Neural cell (in vitro differentiated cells): ENCODE measurements around the gene SLC37A1. TPM values are rescaled to one million over a fixed set of nuclear protein-coding genes. Genes with fewer than 3 reads are reported as not detected.

Experiments
- H2AFZ ChIP-seq: fragments of 200-600, 300-800 bp; sonication (generic), shearing (Covaris generic); 2 replicates; pipeline ENCODE4 v1.6.0; 2014; ENCODE audit warnings: low read depth, mild to moderate bottlenecking, antibody characterized with exemption, low read length, moderate library complexity
- H3F3A ChIP-seq: fragments of 200-600 bp; shearing (Covaris generic); 2 replicates; pipeline ENCODE4 v1.6.1; 2016; ENCODE audit warnings: mild to moderate bottlenecking, moderate library complexity, mixed read lengths, antibody characterized with exemption, low read length; ENCODE audit not compliant: insufficient read depth, poor library complexity, severe bottlenecking
- H3K27ac ChIP-seq: fragments of 200-600, 300-800 bp; sonication (generic), shearing (Covaris generic); 2 replicates; pipeline ENCODE4 v1.5.1; 2014; ENCODE audit warnings: mild to moderate bottlenecking, low read length, moderate library complexity
- H3K27me3 ChIP-seq: fragments of 300-800, 200-600 bp; sonication (generic), shearing (Covaris generic); 2 replicates; pipeline ENCODE4 v1.6.0; 2014; ENCODE audit warnings: mild to moderate bottlenecking, low read depth, low read length, moderate library complexity; ENCODE audit not compliant: insufficient read depth
- H3K36me3 ChIP-seq: fragments of 300-800, 200-600 bp; sonication (generic), shearing (Covaris generic); 2 replicates; pipeline ENCODE4 v1.5.1; 2014; ENCODE audit warnings: mild to moderate bottlenecking, antibody characterized with exemption, low read length, moderate library complexity; ENCODE audit not compliant: insufficient read depth
- H3K4me2 ChIP-seq: fragments of 300-800, 200-600 bp; sonication (generic), shearing (Covaris generic); 2 replicates; pipeline ENCODE4 v1.6.0; 2014; ENCODE audit warnings: mild to moderate bottlenecking, low read length
- H3K4me3 ChIP-seq: fragments of 300-800, 200-600 bp; sonication (generic), shearing (Covaris generic); 2 replicates; pipeline ENCODE4 v1.5.1; 2014; ENCODE audit warnings: mild to moderate bottlenecking, low read length, moderate library complexity
- H3K79me2 ChIP-seq: fragments of 200-600 bp; shearing (Covaris generic); replicated peaks from 2 replicates; pipeline ENCODE4 v1.6.0; 2014; ENCODE audit warnings: mild to moderate bottlenecking, low read length, moderate library complexity; ENCODE audit not compliant: insufficient read depth
- H3K9ac ChIP-seq: fragments of 300-800, 200-600 bp; sonication (generic), shearing (Covaris generic); 2 replicates; pipeline ENCODE4 v1.6.1; 2016; ENCODE audit warnings: mild to moderate bottlenecking, low read length, mixed read lengths
- H3K9me2 ChIP-seq: fragments of 200-600 bp; shearing (Covaris generic); 2 replicates; pipeline ENCODE4 v1.6.1; 2016; ENCODE audit warnings: mild to moderate bottlenecking, low read length, mixed read lengths; ENCODE audit not compliant: insufficient read depth
- H3K9me3 ChIP-seq: fragments of 200-600, 300-800 bp; sonication (generic), shearing (Covaris generic); 2 replicates; pipeline ENCODE4 v1.6.1; 2016; ENCODE audit warnings: mild to moderate bottlenecking, mixed run types, low read length, moderate library complexity, mixed read lengths
- H4K20me1 ChIP-seq: fragments of 200-600 bp; shearing (Covaris generic); 2 replicates; pipeline ENCODE4 v1.6.1; 2016; ENCODE audit warnings: mild to moderate bottlenecking, mixed run types; ENCODE audit not compliant: insufficient read depth
- EP300 ChIP-seq: fragments of 450-650 bp; conservative IDR thresholded peaks from 2 replicates; pipeline ENCODE4 v1.6.1; 2014; ENCODE audit warnings: antibody characterized with exemption, mild to moderate bottlenecking, moderate library complexity; ENCODE audit not compliant: poor library complexity, severe bottlenecking
- EZH2 ChIP-seq: fragments of 200-600, 300-800 bp; shearing (Covaris generic), sonication (generic); IDR thresholded peaks from 2 replicates; pipeline ENCODE4 v1.6.1; 2014; ENCODE audit warnings: antibody characterized with exemption, low read length, borderline replicate concordance, mild to moderate bottlenecking; ENCODE audit not compliant: insufficient read depth, poor library complexity, severe bottlenecking
- MXI1 ChIP-seq: fragments of 450-650 bp; conservative IDR thresholded peaks from 2 replicates; pipeline ENCODE4 v1.6.1; 2014; ENCODE audit warnings: antibody characterized with exemption, mild to moderate bottlenecking; ENCODE audit not compliant: poor library complexity, severe bottlenecking
- POLR2AphosphoS5 ChIP-seq: IDR thresholded peaks from 2 replicates; pipeline ENCODE4 v1.6.1; 2012
- RAD21 ChIP-seq: fragments of 450-650 bp; conservative IDR thresholded peaks from 2 replicates; pipeline ENCODE4 v1.6.1; 2014; ENCODE audit warnings: antibody characterized with exemption, mild to moderate bottlenecking, moderate library complexity
- SMC3 ChIP-seq: fragments of 450-650 bp; conservative IDR thresholded peaks from 2 replicates; pipeline ENCODE4 v1.6.1; 2014; ENCODE audit warnings: antibody characterized with exemption, mild to moderate bottlenecking, moderate library complexity; ENCODE audit not compliant: poor library complexity
- TAF1 ChIP-seq: IDR thresholded peaks from 2 replicates; pipeline ENCODE4 v1.6.1; 2012; ENCODE audit warnings: low read depth
- polyA plus RNA-seq: library from polyadenylated mRNA; depleted of rRNA; stranded (reverse); fragments of >200 nt; gene quantifications from 2 replicates; pipeline ENCODE4 v1.2.3, GENCODE V29; 2014
- TF ChIP-seq, protein P1 (sequence below): IDR thresholded peaks from 2 replicates; pipeline ENCODE4 v1.6.1; 2012; ENCODE audit warnings: borderline replicate concordance
- TF ChIP-seq, protein P2 (sequence below): fragments of 450-650 bp; IDR thresholded peaks from 2 replicates; pipeline ENCODE4 v1.5.1; 2014; ENCODE audit warnings: antibody characterized with exemption, mild to moderate bottlenecking, moderate library complexity; ENCODE audit not compliant: poor library complexity, severe bottlenecking

SLC37A1 gene
- polyA plus RNA-seq, 1 donor from 2014 or later: 60.7 TPM

DNA sequence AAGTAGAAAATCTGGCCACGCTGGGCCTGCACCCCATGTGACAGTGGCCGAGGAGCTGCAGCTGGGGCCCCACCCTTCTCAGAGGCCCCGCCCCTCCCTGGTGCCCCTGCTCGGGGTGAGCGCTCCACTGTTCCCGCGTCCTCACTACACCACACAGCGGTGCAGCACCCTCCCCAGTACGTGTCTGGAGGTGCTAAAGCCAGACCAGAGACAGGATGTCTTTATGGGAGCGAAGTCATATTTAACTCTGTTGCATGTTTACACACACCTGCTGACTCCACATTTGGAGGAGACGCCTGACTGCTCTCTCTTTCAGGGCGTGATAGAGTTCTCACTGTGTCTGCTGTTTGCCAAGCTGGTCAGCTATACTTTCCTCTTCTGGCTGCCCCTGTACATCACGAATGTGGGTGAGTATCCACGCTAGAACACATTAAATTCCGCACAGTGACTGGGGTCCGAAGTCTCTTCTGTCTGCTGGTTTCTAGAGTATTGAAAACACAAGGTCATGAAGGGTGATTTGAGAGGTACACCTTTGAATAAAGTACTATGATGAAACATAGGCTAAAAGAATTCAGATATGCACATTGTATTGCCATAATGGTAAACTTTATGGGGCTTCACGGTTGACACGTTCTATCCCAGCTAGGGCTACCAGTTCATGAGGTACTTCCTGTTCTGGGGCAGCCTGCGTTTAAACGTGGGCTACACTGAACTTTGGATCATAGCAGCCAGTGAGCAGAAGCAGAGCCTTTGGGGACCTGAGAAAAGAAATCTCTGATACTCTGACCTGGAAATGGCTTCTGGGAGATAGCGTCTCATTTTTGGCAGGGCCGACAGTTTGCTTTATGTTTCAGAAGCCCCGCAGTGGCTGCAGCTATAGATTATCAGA is 48.4 kb downstream of the SLC37A1 start:
- no peaks in the 10 kb centered on the region for H3K79me2 ChIP-seq
- no peaks in the 10 kb centered on the region for H4K20me1 ChIP-seq
- no peak overlapping the region for H3K9ac ChIP-seq
- no peak overlapping the region for H2AFZ ChIP-seq
- H3K4me3 ChIP-seq: no peak overlapping the region
- H3K36me3 ChIP-seq: no peaks in the 10 kb centered on the region
- no peaks in the 10 kb centered on the region for H3K27me3 ChIP-seq
- no peaks in the 10 kb centered on the region for H3K9me3 ChIP-seq
- no peaks in the 10 kb centered on the region for H3K9me2 ChIP-seq
- no peak overlapping the region for H3K4me2 ChIP-seq
- no peak for TF ChIP-seq EZH2
- TF ChIP-seq, protein P1, sequence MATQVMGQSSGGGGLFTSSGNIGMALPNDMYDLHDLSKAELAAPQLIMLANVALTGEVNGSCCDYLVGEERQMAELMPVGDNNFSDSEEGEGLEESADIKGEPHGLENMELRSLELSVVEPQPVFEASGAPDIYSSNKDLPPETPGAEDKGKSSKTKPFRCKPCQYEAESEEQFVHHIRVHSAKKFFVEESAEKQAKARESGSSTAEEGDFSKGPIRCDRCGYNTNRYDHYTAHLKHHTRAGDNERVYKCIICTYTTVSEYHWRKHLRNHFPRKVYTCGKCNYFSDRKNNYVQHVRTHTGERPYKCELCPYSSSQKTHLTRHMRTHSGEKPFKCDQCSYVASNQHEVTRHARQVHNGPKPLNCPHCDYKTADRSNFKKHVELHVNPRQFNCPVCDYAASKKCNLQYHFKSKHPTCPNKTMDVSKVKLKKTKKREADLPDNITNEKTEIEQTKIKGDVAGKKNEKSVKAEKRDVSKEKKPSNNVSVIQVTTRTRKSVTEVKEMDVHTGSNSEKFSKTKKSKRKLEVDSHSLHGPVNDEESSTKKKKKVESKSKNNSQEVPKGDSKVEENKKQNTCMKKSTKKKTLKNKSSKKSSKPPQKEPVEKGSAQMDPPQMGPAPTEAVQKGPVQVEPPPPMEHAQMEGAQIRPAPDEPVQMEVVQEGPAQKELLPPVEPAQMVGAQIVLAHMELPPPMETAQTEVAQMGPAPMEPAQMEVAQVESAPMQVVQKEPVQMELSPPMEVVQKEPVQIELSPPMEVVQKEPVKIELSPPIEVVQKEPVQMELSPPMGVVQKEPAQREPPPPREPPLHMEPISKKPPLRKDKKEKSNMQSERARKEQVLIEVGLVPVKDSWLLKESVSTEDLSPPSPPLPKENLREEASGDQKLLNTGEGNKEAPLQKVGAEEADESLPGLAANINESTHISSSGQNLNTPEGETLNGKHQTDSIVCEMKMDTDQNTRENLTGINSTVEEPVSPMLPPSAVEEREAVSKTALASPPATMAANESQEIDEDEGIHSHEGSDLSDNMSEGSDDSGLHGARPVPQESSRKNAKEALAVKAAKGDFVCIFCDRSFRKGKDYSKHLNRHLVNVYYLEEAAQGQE: no peak
- no peak for TF ChIP-seq MXI1
- TF ChIP-seq SMC3: no peak
- no peak for TF ChIP-seq RAD21
- no peak for TF ChIP-seq EP300
- no peak for TF ChIP-seq POLR2AphosphoS5
- TF ChIP-seq TAF1: no peak
- TF ChIP-seq, protein P2, sequence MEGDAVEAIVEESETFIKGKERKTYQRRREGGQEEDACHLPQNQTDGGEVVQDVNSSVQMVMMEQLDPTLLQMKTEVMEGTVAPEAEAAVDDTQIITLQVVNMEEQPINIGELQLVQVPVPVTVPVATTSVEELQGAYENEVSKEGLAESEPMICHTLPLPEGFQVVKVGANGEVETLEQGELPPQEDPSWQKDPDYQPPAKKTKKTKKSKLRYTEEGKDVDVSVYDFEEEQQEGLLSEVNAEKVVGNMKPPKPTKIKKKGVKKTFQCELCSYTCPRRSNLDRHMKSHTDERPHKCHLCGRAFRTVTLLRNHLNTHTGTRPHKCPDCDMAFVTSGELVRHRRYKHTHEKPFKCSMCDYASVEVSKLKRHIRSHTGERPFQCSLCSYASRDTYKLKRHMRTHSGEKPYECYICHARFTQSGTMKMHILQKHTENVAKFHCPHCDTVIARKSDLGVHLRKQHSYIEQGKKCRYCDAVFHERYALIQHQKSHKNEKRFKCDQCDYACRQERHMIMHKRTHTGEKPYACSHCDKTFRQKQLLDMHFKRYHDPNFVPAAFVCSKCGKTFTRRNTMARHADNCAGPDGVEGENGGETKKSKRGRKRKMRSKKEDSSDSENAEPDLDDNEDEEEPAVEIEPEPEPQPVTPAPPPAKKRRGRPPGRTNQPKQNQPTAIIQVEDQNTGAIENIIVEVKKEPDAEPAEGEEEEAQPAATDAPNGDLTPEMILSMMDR: no peak
- no peaks in the 10 kb centered on the region for H3F3A ChIP-seq
- no peak overlapping the region for H3K27ac ChIP-seq

DNA sequence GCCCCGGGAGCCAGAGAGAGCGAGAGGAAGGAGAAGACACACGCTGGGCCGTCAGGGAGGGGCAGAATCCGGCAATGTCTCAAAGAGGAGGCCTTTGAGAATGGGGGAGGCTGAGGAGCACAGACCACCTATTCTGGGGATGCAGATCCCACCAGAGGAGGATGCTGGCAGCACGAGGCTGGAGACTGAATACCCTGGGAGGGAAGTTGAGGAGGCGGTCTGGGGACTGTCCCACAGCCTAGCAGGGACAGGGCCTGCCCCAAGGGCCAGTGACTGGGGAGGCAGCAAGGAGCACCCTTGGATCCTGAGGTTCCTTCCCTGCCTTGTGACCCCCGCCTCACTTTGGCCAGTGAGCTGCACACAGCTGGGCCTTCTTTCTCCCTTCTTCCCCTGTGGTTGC is 49.2 kb downstream of the SLC37A1 start:
- no peaks in the 10 kb centered on the region for H3F3A ChIP-seq
- H3K27ac ChIP-seq: no peak overlapping the region
- no peak overlapping the region for H3K4me2 ChIP-seq
- H3K9me3 ChIP-seq: no peaks in the 10 kb centered on the region
- no peaks in the 10 kb centered on the region for H3K79me2 ChIP-seq
- H4K20me1 ChIP-seq: no peaks in the 10 kb centered on the region
- no peak overlapping the region for H3K9ac ChIP-seq
- H3K36me3 ChIP-seq: no peaks in the 10 kb centered on the region
- TF ChIP-seq TAF1 (no peak), EZH2 (no peak), RAD21 (no peak), POLR2AphosphoS5 (no peak), EP300 (no peak), SMC3 (no peak), MXI1 (no peak)
- TF ChIP-seq, protein P1: no peak
- TF ChIP-seq, protein P2: no peak
- H3K9me2 ChIP-seq: no peaks in the 10 kb centered on the region
- H2AFZ ChIP-seq: no peak overlapping the region
- no peak overlapping the region for H3K4me3 ChIP-seq
- no peaks in the 10 kb centered on the region for H3K27me3 ChIP-seq
